H9 (cell line): ENCODE measurements around the gene ATP6V0A4. TPM values are rescaled to one million over a fixed set of nuclear protein-coding genes. Genes with fewer than 3 reads are reported as not detected.

ENCODE experiments used
- DNase-seq: peaks from one replicate; pipeline ENCODE4 v3.0.0-alpha.2; 2017
- H2AFZ ChIP-seq: one replicate; pipeline ENCODE4 v1.6.1; 2013; ENCODE audit warnings: mild to moderate bottlenecking, low read length, control low read depth, moderate library complexity
- H2AK5ac ChIP-seq: 2 replicates; pipeline ENCODE4 v1.6.1; 2013; ENCODE audit warnings: low read length, control low read depth, mixed read lengths; ENCODE audit not compliant: insufficient read length
- H2BK120ac ChIP-seq: one replicate; pipeline ENCODE4 v1.6.1; 2013; ENCODE audit warnings: low read depth, mild to moderate bottlenecking, low read length, control low read depth, inconsistent platforms; ENCODE audit not compliant: poor library complexity, severe bottlenecking
- H2BK12ac ChIP-seq: 2 replicates; pipeline ENCODE4 v1.6.1; 2013; ENCODE audit warnings: low read length, control low read depth, mixed read lengths, low read depth; ENCODE audit not compliant: insufficient read length
- H2BK15ac ChIP-seq: 2 replicates; pipeline ENCODE4 v1.6.1; 2013; ENCODE audit warnings: low read depth, low read length, control low read depth
- H2BK20ac ChIP-seq: one replicate; pipeline ENCODE4 v1.6.1; 2013; ENCODE audit warnings: low read depth, mild to moderate bottlenecking, low read length, control low read depth, inconsistent platforms; ENCODE audit not compliant: poor library complexity, severe bottlenecking
- H2BK5ac ChIP-seq: 2 replicates; pipeline ENCODE4 v1.6.1; 2013; ENCODE audit warnings: low read length, control low read depth, mixed read lengths; ENCODE audit not compliant: insufficient read length
- H3K14ac ChIP-seq: 2 replicates; pipeline ENCODE4 v1.6.1; 2013; ENCODE audit warnings: low read length, control low read depth; ENCODE audit not compliant: insufficient read depth
- H3K18ac ChIP-seq: 2 replicates; pipeline ENCODE4 v1.6.1; 2013; ENCODE audit warnings: low read depth, mild to moderate bottlenecking, mixed read lengths, low read length, control low read depth; ENCODE audit not compliant: insufficient read length
- H3K23ac ChIP-seq: 2 replicates; pipeline ENCODE4 v1.6.1; 2013; ENCODE audit warnings: low read length, control low read depth, mixed read lengths, low read depth; ENCODE audit not compliant: insufficient read length
- H3K23me2 ChIP-seq: 2 replicates; pipeline ENCODE4 v1.6.1; 2013; ENCODE audit warnings: low read depth, mild to moderate bottlenecking, mixed read lengths, low read length, control low read depth; ENCODE audit not compliant: insufficient read length, poor library complexity, severe bottlenecking
- H3K27ac ChIP-seq: 2 replicates; pipeline ENCODE4 v1.5.1; 2013; ENCODE audit warnings: low read length, control low read depth, mixed read lengths, low read depth; ENCODE audit not compliant: insufficient read length
- H3K27me3 ChIP-seq: 2 replicates; pipeline ENCODE4 v1.6.1; 2013; ENCODE audit warnings: low read length, control low read depth, inconsistent platforms; ENCODE audit not compliant: insufficient read depth
- H3K4ac ChIP-seq: 2 replicates; pipeline ENCODE4 v1.6.1; 2013; ENCODE audit warnings: low read depth, mild to moderate bottlenecking, control low read depth, inconsistent platforms, low read length, moderate library complexity
- H3K4me1 ChIP-seq: 2 replicates; pipeline ENCODE4 v1.6.1; 2013; ENCODE audit warnings: low read length, control low read depth, inconsistent platforms; ENCODE audit not compliant: insufficient read depth
- H3K4me2 ChIP-seq: 2 replicates; pipeline ENCODE4 v1.6.1; 2013; ENCODE audit warnings: low read length, control low read depth, mixed read lengths; ENCODE audit not compliant: insufficient read length, insufficient read depth
- H3K56ac ChIP-seq: 2 replicates; pipeline ENCODE4 v1.6.1; 2013; ENCODE audit warnings: low read depth, mild to moderate bottlenecking, mixed read lengths, low read length, control low read depth; ENCODE audit not compliant: insufficient read length
- H3K79me1 ChIP-seq: 2 replicates; pipeline ENCODE4 v1.6.1; 2013; ENCODE audit warnings: low read depth, mild to moderate bottlenecking, moderate library complexity, low read length, control low read depth, inconsistent platforms; ENCODE audit not compliant: insufficient read depth, poor library complexity, severe bottlenecking
- H3K79me2 ChIP-seq: 2 replicates; pipeline ENCODE4 v1.6.1; 2013; ENCODE audit warnings: low read length, control low read depth, inconsistent platforms; ENCODE audit not compliant: insufficient read depth
- H3K9ac ChIP-seq: 2 replicates; pipeline ENCODE4 v1.6.1; 2013; ENCODE audit warnings: low read length, control low read depth, mixed read lengths; ENCODE audit not compliant: insufficient read length; ENCODE audit errors: extremely low read depth
- H3K9me3 ChIP-seq: one replicate; pipeline ENCODE4 v1.6.1; 2013; ENCODE audit warnings: low read depth, low read length, inconsistent platforms; ENCODE audit not compliant: control insufficient read depth
- H3T11ph ChIP-seq: one replicate; pipeline ENCODE4 v1.6.1; 2013; ENCODE audit warnings: mild to moderate bottlenecking, low read length, control low read depth, inconsistent platforms
- H4K20me1 ChIP-seq: one replicate; pipeline ENCODE4 v1.6.1; 2013; ENCODE audit not compliant: control insufficient read depth, insufficient read length, insufficient read depth
- H4K5ac ChIP-seq: 2 replicates; pipeline ENCODE4 v1.6.1; 2013; ENCODE audit warnings: low read depth, mild to moderate bottlenecking, mixed read lengths, low read length, control low read depth; ENCODE audit not compliant: insufficient read length
- H4K8ac ChIP-seq: replicated peaks from 2 replicates; pipeline ENCODE4 v1.6.1; 2013; ENCODE audit warnings: low read length, control low read depth, mixed read lengths, low read depth; ENCODE audit not compliant: insufficient read length
- H4K91ac ChIP-seq: 2 replicates; pipeline ENCODE4 v1.6.1; 2013; ENCODE audit warnings: low read depth, mild to moderate bottlenecking, moderate library complexity, mixed read lengths, low read length, control low read depth; ENCODE audit not compliant: insufficient read length
- H3K27ac Mint-ChIP-seq, 3 experiments: 2 replicates in 2 of 3; 3 replicates in 1 of 3; pipeline ENCODE4 v1.8.0; 2020 to 2021; ENCODE audit warnings: mixed read lengths in 3 of 3, mild to moderate bottlenecking in 1 of 3, moderate library complexity in 1 of 3
- H3K27me3 Mint-ChIP-seq: 2 replicates; pipeline ENCODE4 v1.8.0; 2021; ENCODE audit warnings: low read depth, mild to moderate bottlenecking, moderate library complexity, mixed read lengths
- H3K36me3 Mint-ChIP-seq, 3 experiments: 2 replicates in 2 of 3; 3 replicates in 1 of 3; pipeline ENCODE4 v1.8.0; 2020 to 2021; ENCODE audit warnings: low read depth in 3 of 3, mixed read lengths in 3 of 3; ENCODE audit not compliant: insufficient read depth in 1 of 3
- H3K4me1 Mint-ChIP-seq, 2 experiments: 2 replicates each; pipeline ENCODE4 v1.8.0; 2020; ENCODE audit warnings: mixed read lengths in 2 of 2
- H3K4me3 Mint-ChIP-seq, 2 experiments: 2 replicates in 1 of 2; 3 replicates in 1 of 2; pipeline ENCODE4 v1.8.0; 2020 to 2021; ENCODE audit warnings: mild to moderate bottlenecking in 2 of 2, mixed read lengths in 2 of 2, moderate library complexity in 1 of 2
- H3K9me3 Mint-ChIP-seq, 2 experiments: 2 replicates in 1 of 2; 3 replicates in 1 of 2; pipeline ENCODE4 v1.8.0; 2020; ENCODE audit warnings: mild to moderate bottlenecking in 2 of 2, mixed read lengths in 2 of 2, moderate library complexity in 1 of 2
- CTCF ChIP-seq: fragments of 200-600 bp; sonication (generic); conservative IDR thresholded peaks from 3 replicates; pipeline ENCODE4 v1.8.0; 2021; ENCODE audit warnings: antibody characterized with exemption, mild to moderate bottlenecking
- WGBS: extraction: QIAGEN DNeasy Blood & Tissue Kit; methylation state at CpG from one replicate; pipeline ENCODE4 v1.1.7; 2013; ENCODE audit warnings: missing lambda C conversion rate, low lambda C conversion rate, mixed read lengths; ENCODE audit not compliant: insufficient read length; ENCODE audit errors: extremely low coverage; 5-methylcytosine and 5-hydroxymethylcytosine counted together
- total RNA-seq: library from RNA; stranded (reverse); gene quantifications from 2 replicates; pipeline ENCODE4 v1.2.1, GENCODE V29; 2021

Gene ATP6V0A4
- total RNA-seq, 1 experiment from 2014 or later = 0.79 TPM

DNA sequence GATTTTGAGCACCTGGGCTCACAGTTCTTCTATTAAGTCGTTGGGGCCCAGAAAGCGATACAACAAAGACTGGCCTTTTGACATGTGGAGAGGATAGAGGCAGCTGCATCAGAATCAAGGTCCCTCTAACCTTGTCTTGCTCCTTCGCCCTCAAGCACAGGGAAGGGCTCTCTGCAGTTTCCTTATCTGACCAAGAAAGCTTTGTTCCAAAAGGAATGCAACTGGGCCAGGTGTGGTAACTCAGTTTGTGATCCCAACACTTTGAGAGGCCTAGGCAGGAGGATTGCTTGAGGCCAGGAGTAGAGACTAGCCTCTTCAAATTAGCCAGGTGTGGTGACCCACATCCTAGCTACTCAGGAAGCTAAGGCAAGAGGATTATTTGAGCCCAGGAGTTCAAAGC, 129.1 kb downstream of the ATP6V0A4 start:
- Histone ChIP-seq H3K27me3 (no peaks in the 10 kb centered on the region), H3T11ph (no peak overlapping the region), H3K79me1 (no peaks in the 10 kb centered on the region), H2BK5ac (no peak overlapping the region), H2AFZ (no peak overlapping the region), H4K5ac (no peak overlapping the region), H2BK12ac (no peak overlapping the region), H2AK5ac (no peak overlapping the region), H3K4me2 (no peak overlapping the region), H3K18ac (no peak overlapping the region), H3K4me1 (peaks cover 17% of the 10 kb centered on the region; the same call in 1 of the 2 replicates), H3K23ac (no peak overlapping the region), H2BK20ac (no peak overlapping the region), H3K14ac (no peak overlapping the region), H3K56ac (no peak overlapping the region), H2BK120ac (no peak overlapping the region), H3K27ac (no peak overlapping the region), H2BK15ac (no peak overlapping the region), H3K4ac (no peak overlapping the region), H3K23me2 (peaks cover 3% of the 10 kb centered on the region), H4K91ac (no peak overlapping the region), H3K79me2 (no peaks in the 10 kb centered on the region), H3K9ac (no peak overlapping the region), H4K8ac (no peak overlapping the region), H4K20me1 (no peaks in the 10 kb centered on the region), H3K9me3 (no peaks in the 10 kb centered on the region)
- Mint-ChIP-seq H3K27ac (peak overlapping the region in 1 of 3 experiments; percentile 64; a peak in 1 of 7 replicates), H3K9me3 (peaks cover 11 to 19% of the 10 kb centered on the region in 2 experiments), H3K36me3 (peaks cover 0 to 17% (median 8%) of the 10 kb centered on the region in 3 experiments; a peak in 6 of 7 replicates), H3K27me3 (no peaks in the 10 kb centered on the region), H3K4me1 (peaks cover 48 to 57% of the 10 kb centered on the region in 2 experiments), H3K4me3 (no peak overlapping the region)
- TF ChIP-seq CTCF = no peak
- no CpG with 5 or more reads among the region's 3 CpGs for WGBS
- no peak for DNase-seq
